Tracheal epithelial cell (primary cell): ENCODE measurements around the gene TRNAU1AP. TPM values are rescaled to one million over a fixed set of nuclear protein-coding genes. Genes with fewer than 3 reads are reported as not detected.

Experiments
- total RNA-seq: library from RNA; depleted of rRNA; stranded (reverse); fragments of >200 nt; gene quantifications from 2 replicates; pipeline ENCODE4 v1.2.1, GENCODE V29; 2014

The TRNAU1AP gene
- 14.9 and 21.4 TPM in 2 replicates for total RNA-seq

DNA sequence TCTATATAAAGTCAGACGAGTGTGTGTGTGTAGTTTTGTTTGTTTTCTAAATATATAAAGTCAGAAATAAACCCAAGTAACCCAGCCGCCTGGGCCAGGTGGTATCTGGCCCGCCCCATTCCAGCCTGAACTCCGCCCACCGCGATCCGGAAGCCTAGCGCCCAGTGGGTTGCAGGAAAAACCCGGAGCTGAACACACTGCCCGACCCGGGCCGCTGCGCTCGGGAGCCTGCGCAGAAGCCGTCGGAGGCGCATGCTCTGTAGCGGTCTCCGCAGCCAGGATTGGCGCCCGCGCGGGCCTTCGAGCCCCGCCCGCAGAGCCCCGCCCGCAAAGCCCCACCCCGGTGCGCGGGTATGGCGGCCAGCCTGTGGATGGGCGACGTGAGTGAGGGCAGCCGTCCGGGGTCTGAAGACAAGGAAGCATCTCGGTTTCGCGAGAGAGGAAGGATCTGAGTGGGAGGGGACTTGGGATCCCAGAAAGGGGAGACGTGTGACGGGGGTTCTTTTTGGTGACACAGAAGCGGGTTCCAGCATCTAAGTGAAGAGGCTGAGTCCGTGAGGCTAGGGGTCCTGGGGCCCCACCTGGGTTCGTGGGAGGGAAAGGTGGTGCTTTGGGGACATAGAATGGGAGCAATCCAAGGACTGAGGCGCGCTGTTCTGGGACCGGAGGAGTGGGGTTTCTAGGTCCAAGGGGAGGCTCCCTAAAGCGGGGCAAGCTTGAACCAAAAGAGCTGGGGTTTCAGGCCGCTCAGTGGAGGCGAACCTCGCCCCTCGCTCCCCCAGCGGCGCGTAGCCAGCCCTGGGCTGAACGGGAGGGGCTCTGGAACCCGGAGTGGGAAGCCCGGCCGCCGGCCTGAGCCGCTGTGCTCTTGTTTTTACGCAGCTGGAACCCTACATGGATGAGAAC, at the start of gene TRNAU1AP:
Gene TRNAU1AP, plus strand, starts transcription at position 328 of the 906 bp plus-strand sequence. Its CDS starts 26 bp downstream, at position 354.

DNA sequence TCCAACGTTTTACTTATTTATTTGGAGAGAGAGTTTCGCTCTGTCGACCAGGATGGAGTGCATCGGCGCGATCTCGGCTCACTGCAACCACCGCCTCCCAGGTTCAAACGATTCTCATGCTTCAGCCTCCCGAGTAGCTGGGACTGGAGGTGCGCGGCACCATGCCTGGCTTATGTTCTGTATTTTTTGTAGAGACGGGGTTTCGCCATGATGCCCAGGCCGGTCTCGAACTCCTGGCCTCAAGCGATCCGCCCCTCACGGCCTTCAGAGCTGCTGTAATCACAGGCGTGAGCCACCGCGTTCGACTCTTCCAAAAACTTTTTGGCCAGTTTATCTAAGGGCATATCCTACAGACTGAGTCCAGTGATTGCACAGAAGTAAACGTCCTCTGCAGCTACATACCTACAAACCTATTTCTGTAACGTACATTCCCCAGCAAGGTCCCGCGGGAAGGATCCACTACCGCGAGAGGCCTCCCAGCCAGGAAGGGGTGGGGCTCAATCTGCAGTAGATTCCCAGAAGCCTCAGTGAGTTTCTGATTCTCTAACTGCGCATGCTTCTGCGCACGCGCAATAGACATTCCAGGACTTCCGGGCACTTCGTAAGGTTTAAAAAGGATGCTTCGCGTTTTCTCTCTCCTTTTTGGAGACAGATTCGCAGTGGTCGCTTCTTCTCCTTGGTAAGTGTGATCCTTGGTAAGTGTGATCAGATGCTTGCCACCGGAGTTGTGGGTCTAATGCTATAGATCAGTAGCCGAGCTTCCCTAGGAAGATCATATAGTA, 47.3 kb upstream of the TRNAU1AP start, which contains the start of gene RCC1:
Gene RCC1, plus strand, starts transcription at position 638 of the 782 bp plus-strand sequence. CDS start 23,824 bp downstream, outside the sequence.

DNA sequence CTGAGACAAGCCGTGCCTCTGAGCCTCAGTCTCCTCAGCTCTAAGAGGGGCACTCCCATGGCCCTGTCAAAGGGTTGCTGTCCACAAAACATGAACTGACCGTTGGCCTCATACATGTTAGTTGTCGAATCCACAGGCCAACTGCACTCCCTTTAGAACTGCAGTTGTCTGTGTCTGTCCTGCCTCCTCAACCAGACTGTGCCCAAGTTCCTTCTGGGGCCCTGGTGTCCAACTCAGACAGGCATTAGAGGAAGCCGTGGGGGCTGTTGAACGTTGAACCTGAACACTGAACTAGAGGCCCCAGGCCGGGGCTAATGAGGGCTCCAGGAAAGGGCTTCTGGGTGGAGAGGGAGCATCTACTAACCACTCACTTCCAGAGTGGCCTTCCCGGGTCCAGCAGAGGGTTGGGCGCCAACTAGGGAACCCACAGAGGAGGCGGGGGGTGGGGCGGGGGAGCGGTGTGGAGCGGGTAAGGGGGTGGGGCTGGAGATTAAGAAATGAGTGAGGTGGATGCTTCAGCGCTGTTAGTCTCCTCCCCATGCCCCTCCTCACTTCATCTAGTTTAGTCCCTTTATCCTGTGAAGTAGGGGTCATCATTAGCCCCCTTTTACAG, 38.9 kb downstream of the TRNAU1AP start, which contains the start of gene RAB42:
Gene RAB42, plus strand, starts transcription at position 558 of the 613 bp plus-strand sequence. CDS start 247 bp downstream, outside the sequence.

Other genes starting within 250 kb of the TRNAU1AP start
- 29.0 and 30.6 TPM in 2 replicates for gene MED18, start 224.0 kb upstream of the TRNAU1AP start, total RNA-seq
- 4.6 and 5.1 TPM in 2 replicates for gene PHACTR4, start 183.3 kb upstream of the TRNAU1AP start, total RNA-seq
- gene RCC1, start 47.0 kb upstream of the TRNAU1AP start, total RNA-seq, result 88.4 and 147 TPM in 2 replicates
- gene RAB42, start 39.2 kb downstream of the TRNAU1AP start, total RNA-seq, result 0.21 and 30.6 TPM in 2 replicates
- gene TAF12, start 90.0 kb downstream of the TRNAU1AP start, total RNA-seq, result 31.1 and 46.9 TPM in 2 replicates
- gene RNU11, start 95.5 kb downstream of the TRNAU1AP start, total RNA-seq, result not detected in 2 replicates
- gene GMEB1, start 115.7 kb downstream of the TRNAU1AP start, total RNA-seq, result 10.4 and 12.3 TPM in 2 replicates
- 55.8 and 56.4 TPM in 2 replicates for gene YTHDF2, start 183.9 kb downstream of the TRNAU1AP start, total RNA-seq